ENCODE data around the gene KLHDC7A.

Gene KLHDC7A

GRCh38 chr1:18515120-18515667 is 34.5 kb downstream of the KLHDC7A start:
- Histone ChIP-seq H3K9ac (ENCODE audit: low read depth, low read length) (no peak overlapping the region), H3K9me3 (ENCODE audit: control insufficient read depth, insufficient read depth, low read length) (peaks cover 4% of the 10 kb centered on the region), H3K27me3 (ENCODE audit: control insufficient read depth, insufficient read depth, low read length) (no peaks in the 10 kb centered on the region), H3K4me1 (ENCODE audit: control insufficient read depth, insufficient read depth, low read length) (no peaks in the 10 kb centered on the region), H3K4me3 (ENCODE audit: low read depth, low read length) (no peak overlapping the region), H3K36me3 (ENCODE audit: control insufficient read depth, insufficient read depth, low read length) (no peaks in the 10 kb centered on the region)

- no peaks in the 10 kb centered on the region for H3K36me3 ChIP-seq (ENCODE audit: control insufficient read depth, insufficient read depth, low read length)
- H3K27me3 ChIP-seq (ENCODE audit: control insufficient read depth, insufficient read depth, low read length) = no peaks in the 10 kb centered on the region
Measured at GRCh38 chr1:18516473-18516872, 35.7 kb downstream of the KLHDC7A start.

GRCh38 chr1:18526436-18527275 is 45.9 kb downstream of the KLHDC7A start:
- Histone ChIP-seq H3K4me3 (ENCODE audit: low read depth, low read length) (no peak overlapping the region), H3K9me3 (ENCODE audit: control insufficient read depth, insufficient read depth, low read length) (no peaks in the 10 kb centered on the region), H3K36me3 (ENCODE audit: control insufficient read depth, insufficient read depth, low read length) (no peaks in the 10 kb centered on the region), H3K27me3 (ENCODE audit: control insufficient read depth, insufficient read depth, low read length) (no peaks in the 10 kb centered on the region), H3K4me1 (ENCODE audit: control insufficient read depth, insufficient read depth, low read length) (no peaks in the 10 kb centered on the region), H3K9ac (ENCODE audit: low read depth, low read length) (no peak overlapping the region)

More at GRCh38 chr1:18516473-18516872, 35.7 kb downstream of the KLHDC7A start:
- Histone ChIP-seq H3K9ac (ENCODE audit: low read depth, low read length) (no peak overlapping the region), H3K4me3 (ENCODE audit: low read depth, low read length) (no peak overlapping the region), H3K4me1 (ENCODE audit: control insufficient read depth, insufficient read depth, low read length) (no peaks in the 10 kb centered on the region), H3K9me3 (ENCODE audit: control insufficient read depth, insufficient read depth, low read length) (peaks cover 4% of the 10 kb centered on the region)

GRCh38 chr1:18527514-18527913 is 46.8 kb downstream of the KLHDC7A start:
- Histone ChIP-seq H3K4me1 (ENCODE audit: control insufficient read depth, insufficient read depth, low read length) (no peaks in the 10 kb centered on the region), H3K9ac (ENCODE audit: low read depth, low read length) (no peak overlapping the region), H3K4me3 (ENCODE audit: low read depth, low read length) (no peak overlapping the region), H3K27me3 (ENCODE audit: control insufficient read depth, insufficient read depth, low read length) (no peaks in the 10 kb centered on the region), H3K9me3 (ENCODE audit: control insufficient read depth, insufficient read depth, low read length) (no peaks in the 10 kb centered on the region), H3K36me3 (ENCODE audit: control insufficient read depth, insufficient read depth, low read length) (no peaks in the 10 kb centered on the region)

GRCh38 chr1:18527921-18528320 is 47.2 kb downstream of the KLHDC7A start:
- no peaks in the 10 kb centered on the region for H3K4me1 ChIP-seq (ENCODE audit: control insufficient read depth, insufficient read depth, low read length)
- H3K4me3 ChIP-seq (ENCODE audit: low read depth, low read length) = no peak overlapping the region
- H3K27me3 ChIP-seq (ENCODE audit: control insufficient read depth, insufficient read depth, low read length) = peaks cover 3% of the 10 kb centered on the region

GRCh38 chr1:18528616-18529015 is 47.9 kb downstream of the KLHDC7A start:
- Histone ChIP-seq H3K9me3 (ENCODE audit: control insufficient read depth, insufficient read depth, low read length) (no peaks in the 10 kb centered on the region), H3K36me3 (ENCODE audit: control insufficient read depth, insufficient read depth, low read length) (no peaks in the 10 kb centered on the region), H3K4me1 (ENCODE audit: control insufficient read depth, insufficient read depth, low read length) (no peaks in the 10 kb centered on the region), H3K27me3 (ENCODE audit: control insufficient read depth, insufficient read depth, low read length) (peaks cover 3% of the 10 kb centered on the region), H3K4me3 (ENCODE audit: low read depth, low read length) (no peak overlapping the region), H3K9ac (ENCODE audit: low read depth, low read length) (no peak overlapping the region)

More at GRCh38 chr1:18527921-18528320, 47.2 kb downstream of the KLHDC7A start:
- no peaks in the 10 kb centered on the region for H3K9me3 ChIP-seq (ENCODE audit: control insufficient read depth, insufficient read depth, low read length)
- no peak overlapping the region for H3K9ac ChIP-seq (ENCODE audit: low read depth, low read length)
- H3K36me3 ChIP-seq (ENCODE audit: control insufficient read depth, insufficient read depth, low read length) = no peaks in the 10 kb centered on the region

GRCh38 chr1:18529714-18530113 is 49.0 kb downstream of the KLHDC7A start:
- no peak overlapping the region for H3K4me3 ChIP-seq (ENCODE audit: low read depth, low read length)
- peaks cover 3% of the 10 kb centered on the region for H3K27me3 ChIP-seq (ENCODE audit: control insufficient read depth, insufficient read depth, low read length)
- no peaks in the 10 kb centered on the region for H3K4me1 ChIP-seq (ENCODE audit: control insufficient read depth, insufficient read depth, low read length)
- no peaks in the 10 kb centered on the region for H3K9me3 ChIP-seq (ENCODE audit: control insufficient read depth, insufficient read depth, low read length)
- no peak overlapping the region for H3K9ac ChIP-seq (ENCODE audit: low read depth, low read length)
- H3K36me3 ChIP-seq (ENCODE audit: control insufficient read depth, insufficient read depth, low read length) = no peaks in the 10 kb centered on the region

- no peaks in the 10 kb centered on the region for H3K4me1 ChIP-seq (ENCODE audit: control insufficient read depth, insufficient read depth, low read length)
- H3K9ac ChIP-seq (ENCODE audit: low read depth, low read length) = no peak overlapping the region
- H3K9me3 ChIP-seq (ENCODE audit: control insufficient read depth, insufficient read depth, low read length) = no peaks in the 10 kb centered on the region
- H3K36me3 ChIP-seq (ENCODE audit: control insufficient read depth, insufficient read depth, low read length) = no peaks in the 10 kb centered on the region
- H3K4me3 ChIP-seq (ENCODE audit: low read depth, low read length) = no peak overlapping the region
- H3K27me3 ChIP-seq (ENCODE audit: control insufficient read depth, insufficient read depth, low read length) = peaks cover 3% of the 10 kb centered on the region
Measured at GRCh38 chr1:18530587-18531502, 50.1 kb downstream of the KLHDC7A start.

- no peaks in the 10 kb centered on the region for H3K36me3 ChIP-seq (ENCODE audit: control insufficient read depth, insufficient read depth, low read length)
Measured at GRCh38 chr1:18531503-18531845, 50.7 kb downstream of the KLHDC7A start.

GRCh38 chr1:18532390-18533170 is 51.9 kb downstream of the KLHDC7A start:
- Histone ChIP-seq H3K4me1 (ENCODE audit: control insufficient read depth, insufficient read depth, low read length) (no peaks in the 10 kb centered on the region), H3K9ac (ENCODE audit: low read depth, low read length) (no peak overlapping the region), H3K27me3 (ENCODE audit: control insufficient read depth, insufficient read depth, low read length) (peaks cover 5% of the 10 kb centered on the region), H3K4me3 (ENCODE audit: low read depth, low read length) (no peak overlapping the region), H3K9me3 (ENCODE audit: control insufficient read depth, insufficient read depth, low read length) (no peaks in the 10 kb centered on the region), H3K36me3 (ENCODE audit: control insufficient read depth, insufficient read depth, low read length) (no peaks in the 10 kb centered on the region)

More at GRCh38 chr1:18531503-18531845, 50.7 kb downstream of the KLHDC7A start:
- Histone ChIP-seq H3K27me3 (ENCODE audit: control insufficient read depth, insufficient read depth, low read length) (peaks cover 3% of the 10 kb centered on the region), H3K9me3 (ENCODE audit: control insufficient read depth, insufficient read depth, low read length) (no peaks in the 10 kb centered on the region), H3K9ac (ENCODE audit: low read depth, low read length) (no peak overlapping the region), H3K4me3 (ENCODE audit: low read depth, low read length) (no peak overlapping the region), H3K4me1 (ENCODE audit: control insufficient read depth, insufficient read depth, low read length) (no peaks in the 10 kb centered on the region)

- Histone ChIP-seq H3K4me1 (ENCODE audit: control insufficient read depth, insufficient read depth, low read length) (no peaks in the 10 kb centered on the region), H3K4me3 (ENCODE audit: low read depth, low read length) (no peak overlapping the region), H3K27me3 (ENCODE audit: control insufficient read depth, insufficient read depth, low read length) (peaks cover 5% of the 10 kb centered on the region), H3K9ac (ENCODE audit: low read depth, low read length) (no peak overlapping the region), H3K9me3 (ENCODE audit: control insufficient read depth, insufficient read depth, low read length) (no peaks in the 10 kb centered on the region), H3K36me3 (ENCODE audit: control insufficient read depth, insufficient read depth, low read length) (no peaks in the 10 kb centered on the region)
Measured at GRCh38 chr1:18533259-18533658, 52.5 kb downstream of the KLHDC7A start.
